Keratinocyte (primary cell): Measurements from ENCODE around the gene NTSR2. TPM values are rescaled to one million over a fixed set of nuclear protein-coding genes. Genes with fewer than 3 reads are reported as not detected.

ENCODE experiments used
- DNase-seq: peaks from one replicate; pipeline ENCODE4 v3.0.0-alpha.2; 2011; ENCODE audit warnings: low read depth, missing footprints, low spot score
- FAIRE-seq: peaks from 2 replicates; lab custom pipeline; 2011; peaks lifted over from hg19 to GRCh38; lab: Jason Lieb, UNC
- H2AFZ ChIP-seq: 2 replicates; pipeline ENCODE4 v1.6.0; 2012; ENCODE audit warnings: low read length, control low read depth, inconsistent platforms; ENCODE audit not compliant: control insufficient read depth
- H3K27ac ChIP-seq: 2 replicates; pipeline ENCODE4 v1.5.1; 2011; ENCODE audit warnings: low read length; ENCODE audit not compliant: control insufficient read depth, insufficient read depth
- H3K27me3 ChIP-seq: 3 replicates; pipeline ENCODE4 v1.6.0; 2011; ENCODE audit warnings: low read length; ENCODE audit not compliant: control insufficient read depth, insufficient read depth; ENCODE audit errors: extremely low read depth
- H3K36me3 ChIP-seq, 2 experiments: 2 replicates in 1 of 2; 3 replicates in 1 of 2; pipeline ENCODE4 v1.5.1; 2011; ENCODE audit warnings: low read length in 2 of 2, mild to moderate bottlenecking in 1 of 2; ENCODE audit not compliant: control insufficient read depth in 2 of 2, insufficient read depth in 2 of 2; ENCODE audit errors: extremely low read depth in 1 of 2
- H3K4me1 ChIP-seq: 3 replicates; pipeline ENCODE4 v1.5.1; 2011; ENCODE audit warnings: low read length; ENCODE audit not compliant: control insufficient read depth, insufficient read depth; ENCODE audit errors: extremely low read depth
- H3K4me2 ChIP-seq: 3 replicates; pipeline ENCODE4 v1.6.0; 2011; ENCODE audit warnings: low read depth, low read length; ENCODE audit not compliant: control insufficient read depth, insufficient read depth; ENCODE audit errors: extremely low read depth
- H3K4me3 ChIP-seq, 3 experiments: fragments of 200-600 bp in 1 of 3; sonication (generic) in 1 of 3; 2 replicates in 2 of 3; 3 replicates in 1 of 3; pipeline ENCODE4 v1.5.1; 2011 to 2016; ENCODE audit warnings: low read length in 3 of 3, mild to moderate bottlenecking in 3 of 3, control low read depth in 2 of 3, inconsistent platforms in 1 of 3, low read depth in 1 of 3, mixed read lengths in 1 of 3, mixed run types in 1 of 3, moderate library complexity in 1 of 3; ENCODE audit not compliant: control insufficient read depth in 2 of 3, insufficient read depth in 2 of 3; ENCODE audit errors: extremely low read depth in 1 of 3
- H3K79me2 ChIP-seq: 2 replicates; pipeline ENCODE4 v1.6.0; 2012; ENCODE audit warnings: low read length; ENCODE audit not compliant: control insufficient read depth, insufficient read depth
- H3K9ac ChIP-seq: 3 replicates; pipeline ENCODE4 v1.6.0; 2011; ENCODE audit warnings: low read length; ENCODE audit not compliant: control insufficient read depth, insufficient read depth; ENCODE audit errors: extremely low read depth
- H3K9me1 ChIP-seq: 3 replicates; pipeline ENCODE4 v1.6.0; 2011; ENCODE audit warnings: low read length; ENCODE audit not compliant: control insufficient read depth, insufficient read depth; ENCODE audit errors: extremely low read depth
- H3K9me3 ChIP-seq: 2 replicates; pipeline ENCODE4 v1.5.1; 2012; ENCODE audit warnings: low read depth, low read length; ENCODE audit not compliant: control insufficient read depth
- H4K20me1 ChIP-seq: 3 replicates; pipeline ENCODE4 v1.6.0; 2011; ENCODE audit warnings: low read length; ENCODE audit not compliant: control insufficient read depth, insufficient read depth; ENCODE audit errors: extremely low read depth
- EZH2 ChIP-seq: IDR thresholded peaks from one replicate; pipeline ENCODE4 v1.6.1; 2012; ENCODE audit warnings: inconsistent platforms, mild to moderate bottlenecking, low read length, moderate library complexity
- dilution Hi-C: fragments of 300-500 bp; cut with MboI; formaldehyde crosslinking; loops from one replicate; pipeline ENCODE4 v1.7.0; 2020; ENCODE audit warnings: low sequenced_read_pairs; ENCODE audit not compliant: extremely low pct_ligation_motif_present
- polyA plus RNA-seq, 5 experiments: library from polyadenylated mRNA; depleted of rRNA in 3 of 5; stranded (reverse) in 3 of 5; stranded (forward) in 1 of 5; unstranded in 1 of 5; fragments of >200 nt; gene quantifications; 1 replicate in 1 of 5; 2 replicates in 3 of 5; 3 replicates in 1 of 5; pipeline versions ENCODE4 v1.2.1 to v1.2.3, GENCODE V29; 2011 to 2012; ENCODE audit warnings: missing spikeins in 2 of 5, low read depth in 1 of 5, low replicate concordance in 1 of 5
- TF ChIP-seq, protein P1 (sequence below), 3 experiments: IDR thresholded peaks in 1 of 3; conservative IDR thresholded peaks in 1 of 3; optimal IDR thresholded peaks in 1 of 3; 2 replicates in 2 of 3; 3 replicates in 1 of 3; pipeline versions ENCODE3 to v1.5.1; 2011; ENCODE audit warnings: low read length in 3 of 3, mild to moderate bottlenecking in 3 of 3, moderate library complexity in 2 of 3, control low read depth in 1 of 3, inconsistent platforms in 1 of 3; ENCODE audit not compliant: insufficient read depth in 2 of 3; ENCODE audit errors: extremely low read depth in 1 of 3

Gene NTSR2
- polyA plus RNA-seq, 1 donor (not counting 4 experiments of a cell fraction or from before 2014, with no cell fraction given) = not detected

DNA sequence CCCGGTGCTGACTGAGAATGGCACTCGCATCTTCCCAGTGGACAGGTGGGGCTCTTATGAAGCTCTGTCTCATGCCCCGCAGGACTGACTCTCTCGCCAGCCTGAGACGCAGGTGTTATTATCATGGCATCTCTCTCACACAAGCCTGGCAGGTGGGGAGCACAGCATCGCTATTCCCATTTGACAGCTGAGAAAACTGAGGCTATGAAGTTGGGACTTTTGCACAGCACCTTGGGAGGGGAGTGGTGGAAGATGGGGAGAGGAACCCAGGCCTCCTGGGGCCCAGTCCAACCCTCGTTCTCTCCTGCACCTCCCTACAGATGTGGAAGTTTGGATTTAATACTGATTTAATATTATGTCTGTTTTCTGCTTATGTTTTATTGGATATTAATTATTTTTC, 9.0 kb upstream of the NTSR2 start:
- Histone ChIP-seq H3K27me3 (peaks cover 71% of the 10 kb centered on the region), H3K4me1 (no peaks in the 10 kb centered on the region), H2AFZ (no peak overlapping the region), H3K9me3 (no peaks in the 10 kb centered on the region), H3K9me1 (no peaks in the 10 kb centered on the region), H3K27ac (no peak overlapping the region), H3K36me3 (no peaks in the 10 kb centered on the region), H3K79me2 (no peaks in the 10 kb centered on the region), H3K4me2 (no peak overlapping the region), H4K20me1 (no peaks in the 10 kb centered on the region), H3K4me3 (no peak overlapping the region), H3K9ac (no peak overlapping the region)
- DNase-seq (no peak), FAIRE-seq (no peak)
- no peak for TF ChIP-seq EZH2
- TF ChIP-seq, protein P1, sequence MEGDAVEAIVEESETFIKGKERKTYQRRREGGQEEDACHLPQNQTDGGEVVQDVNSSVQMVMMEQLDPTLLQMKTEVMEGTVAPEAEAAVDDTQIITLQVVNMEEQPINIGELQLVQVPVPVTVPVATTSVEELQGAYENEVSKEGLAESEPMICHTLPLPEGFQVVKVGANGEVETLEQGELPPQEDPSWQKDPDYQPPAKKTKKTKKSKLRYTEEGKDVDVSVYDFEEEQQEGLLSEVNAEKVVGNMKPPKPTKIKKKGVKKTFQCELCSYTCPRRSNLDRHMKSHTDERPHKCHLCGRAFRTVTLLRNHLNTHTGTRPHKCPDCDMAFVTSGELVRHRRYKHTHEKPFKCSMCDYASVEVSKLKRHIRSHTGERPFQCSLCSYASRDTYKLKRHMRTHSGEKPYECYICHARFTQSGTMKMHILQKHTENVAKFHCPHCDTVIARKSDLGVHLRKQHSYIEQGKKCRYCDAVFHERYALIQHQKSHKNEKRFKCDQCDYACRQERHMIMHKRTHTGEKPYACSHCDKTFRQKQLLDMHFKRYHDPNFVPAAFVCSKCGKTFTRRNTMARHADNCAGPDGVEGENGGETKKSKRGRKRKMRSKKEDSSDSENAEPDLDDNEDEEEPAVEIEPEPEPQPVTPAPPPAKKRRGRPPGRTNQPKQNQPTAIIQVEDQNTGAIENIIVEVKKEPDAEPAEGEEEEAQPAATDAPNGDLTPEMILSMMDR (optimal IDR thresholded peaks at IDR 0.05 in 1 of 3, IDR thresholded peaks at IDR 0.05 in 1 of 3, conservative IDR thresholded peaks at IDR 0.05 in 1 of 3; ENCODE audit: extremely low read depth in 1 of 3, insufficient read depth in 2 of 3, low read length in 3 of 3) = no peak
- dilution Hi-C loops = loop anchor here (25.0 kb wide), 1 partner anchor 108 kb away; no protein-coding TSS in a partner anchor

DNA sequence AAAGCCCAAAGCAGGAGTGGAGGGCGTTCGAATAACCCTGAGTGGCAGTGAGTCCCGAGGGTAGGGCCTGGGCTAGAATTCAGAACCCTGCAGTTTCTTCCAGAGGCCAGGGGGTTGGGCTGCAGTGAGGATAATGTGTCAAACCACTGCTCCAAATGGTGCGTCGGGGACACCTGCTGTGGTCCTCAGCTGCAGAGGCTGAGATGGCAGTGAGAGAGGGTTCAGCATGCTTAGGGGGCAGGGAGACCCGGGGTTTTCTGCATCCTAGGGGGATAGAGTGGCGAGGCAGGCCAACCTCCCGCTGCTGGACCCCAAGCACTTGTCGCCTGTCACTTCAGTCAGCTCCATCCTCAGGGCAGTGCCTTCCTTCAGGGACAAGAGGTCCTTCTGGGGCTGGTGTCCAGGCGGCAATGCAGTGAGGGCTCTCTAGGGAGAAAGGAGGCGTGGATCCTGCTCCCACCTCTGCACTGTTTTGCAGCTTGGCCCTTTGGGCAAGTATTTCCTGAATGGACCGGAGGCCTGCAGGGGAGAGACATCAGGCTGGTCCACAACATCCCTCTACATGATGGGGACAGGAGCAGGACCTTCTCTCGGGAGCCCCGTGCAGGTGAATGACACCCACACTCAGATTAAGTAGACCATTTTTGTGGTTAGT, 8.4 kb upstream of the NTSR2 start:
- dilution Hi-C loops = loop anchor here (25.0 kb wide), 1 partner anchor 109 kb away; no protein-coding TSS in a partner anchor
- Histone ChIP-seq H3K4me3 (no peak overlapping the region), H3K9ac (no peak overlapping the region), H3K27me3 (peaks cover 68% of the 10 kb centered on the region), H3K4me1 (no peaks in the 10 kb centered on the region), H4K20me1 (no peaks in the 10 kb centered on the region), H3K9me3 (no peaks in the 10 kb centered on the region), H3K9me1 (no peaks in the 10 kb centered on the region), H3K79me2 (no peaks in the 10 kb centered on the region), H3K27ac (no peak overlapping the region), H3K36me3 (no peaks in the 10 kb centered on the region), H2AFZ (no peak overlapping the region), H3K4me2 (no peak overlapping the region)
- FAIRE-seq (no peak), DNase-seq (no peak)
- TF ChIP-seq, protein P1 (optimal IDR thresholded peaks at IDR 0.05 in 1 of 3, IDR thresholded peaks at IDR 0.05 in 1 of 3, conservative IDR thresholded peaks at IDR 0.05 in 1 of 3; ENCODE audit: extremely low read depth in 1 of 3, insufficient read depth in 2 of 3, low read length in 3 of 3) = no peak
- TF ChIP-seq EZH2 = no peak
